Central memory CD8-positive, alpha-beta T cell (primary cell): ENCODE data around the gene ABHD12.
"Not testable (repeated sequence)": the region's sequence is repeated elsewhere in the genome, so short reads cannot be mapped to it uniquely, and the experiment has no call there.

Experiments used
- ATAC-seq: fragments of 150-1000 bp; cut with Tn5 transposase; replicated peaks from 2 replicates; pipeline ENCODE4 v1.10.0; 2022; ENCODE audit warnings: mild to moderate bottlenecking, moderate FRiP score, moderate number of reproducible peaks; ENCODE audit not compliant: poor library complexity, severe bottlenecking; ENCODE audit errors: extremely low read depth
- DNase-seq, 2 donors: peaks; one replicate each; pipeline ENCODE4 v3.0.0; 2021; ENCODE audit warnings: low spot score in 2 of 2
- H3K27ac Mint-ChIP-seq: one replicate; pipeline ENCODE4 v1.8.0; 2022; ENCODE audit warnings: low read depth, mild to moderate bottlenecking, moderate library complexity, mixed read lengths
- H3K27me3 Mint-ChIP-seq: one replicate; pipeline ENCODE4 v1.8.0; 2022; ENCODE audit warnings: mixed read lengths
- H3K36me3 Mint-ChIP-seq: one replicate; pipeline ENCODE4 v1.8.0; 2022; ENCODE audit warnings: mild to moderate bottlenecking, moderate library complexity, mixed read lengths; ENCODE audit not compliant: insufficient read depth
- H3K4me1 Mint-ChIP-seq: one replicate; pipeline ENCODE4 v1.8.0; 2022; ENCODE audit warnings: mixed read lengths
- H3K4me3 Mint-ChIP-seq: one replicate; pipeline ENCODE4 v1.8.0; 2022; ENCODE audit warnings: mild to moderate bottlenecking, moderate library complexity, mixed read lengths
- H3K9me3 Mint-ChIP-seq: one replicate; pipeline ENCODE4 v1.8.0; 2022; ENCODE audit warnings: mixed read lengths

ABHD12 gene

DNA sequence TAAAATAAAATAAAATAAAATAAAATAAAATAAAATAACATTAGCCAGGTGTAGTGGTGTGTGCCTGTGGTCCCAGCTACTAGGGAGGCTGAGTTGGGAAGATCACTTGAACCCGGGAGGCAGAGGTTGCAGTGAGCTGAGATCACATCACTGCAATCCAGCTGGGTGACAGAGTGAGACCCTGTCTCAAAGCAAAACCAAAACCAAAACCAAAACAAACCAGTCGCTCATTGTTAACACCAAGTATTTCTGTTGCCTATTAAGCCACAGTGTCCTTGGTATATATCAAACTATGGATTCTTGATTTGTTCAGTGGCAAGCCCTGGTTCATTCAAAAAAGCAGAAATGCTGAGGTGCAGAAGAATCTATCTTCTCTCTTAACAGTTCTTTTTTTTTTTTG is 77.0 kb downstream of the ABHD12 start:
- DNase-seq, result no peak
- ATAC-seq, result no peak
- H3K27ac Mint-ChIP-seq, result no peak overlapping the region
- peaks cover 26% of the 10 kb centered on the region for H3K4me1 Mint-ChIP-seq
- no peaks in the 10 kb centered on the region for H3K9me3 Mint-ChIP-seq
- no peaks in the 10 kb centered on the region for H3K27me3 Mint-ChIP-seq
- peaks cover 11% of the 10 kb centered on the region for H3K36me3 Mint-ChIP-seq
- H3K4me3 Mint-ChIP-seq, result no peak overlapping the region

DNA sequence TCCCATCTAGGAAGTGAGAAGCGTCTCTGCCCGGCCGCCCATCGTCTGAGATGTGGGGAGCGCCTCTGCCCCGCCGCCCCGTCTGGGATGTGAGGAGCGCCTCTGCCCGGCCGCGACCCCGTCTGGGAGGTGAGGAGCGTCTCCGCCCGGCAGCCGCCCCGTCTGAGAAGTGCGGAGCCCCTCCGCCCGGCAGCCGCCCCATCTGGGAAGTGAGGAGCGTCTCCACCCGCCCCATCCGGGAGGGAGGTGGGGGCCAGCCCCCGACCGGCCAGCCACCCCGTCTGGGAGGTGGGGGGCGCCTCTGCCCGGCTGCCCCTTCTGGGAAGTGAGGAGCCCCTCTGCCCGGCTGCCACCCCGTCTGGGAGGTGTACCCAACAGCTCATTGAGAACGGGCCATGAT is 77.9 kb downstream of the ABHD12 start:
- ATAC-seq, DNase-seq, H3K9me3 Mint-ChIP-seq, H3K27ac Mint-ChIP-seq, H3K4me3 Mint-ChIP-seq, H3K27me3 Mint-ChIP-seq: not testable (repeated sequence)
- Mint-ChIP-seq H3K36me3 (peaks cover 11% of the 10 kb centered on the region), H3K4me1 (peaks cover 26% of the 10 kb centered on the region)

DNA sequence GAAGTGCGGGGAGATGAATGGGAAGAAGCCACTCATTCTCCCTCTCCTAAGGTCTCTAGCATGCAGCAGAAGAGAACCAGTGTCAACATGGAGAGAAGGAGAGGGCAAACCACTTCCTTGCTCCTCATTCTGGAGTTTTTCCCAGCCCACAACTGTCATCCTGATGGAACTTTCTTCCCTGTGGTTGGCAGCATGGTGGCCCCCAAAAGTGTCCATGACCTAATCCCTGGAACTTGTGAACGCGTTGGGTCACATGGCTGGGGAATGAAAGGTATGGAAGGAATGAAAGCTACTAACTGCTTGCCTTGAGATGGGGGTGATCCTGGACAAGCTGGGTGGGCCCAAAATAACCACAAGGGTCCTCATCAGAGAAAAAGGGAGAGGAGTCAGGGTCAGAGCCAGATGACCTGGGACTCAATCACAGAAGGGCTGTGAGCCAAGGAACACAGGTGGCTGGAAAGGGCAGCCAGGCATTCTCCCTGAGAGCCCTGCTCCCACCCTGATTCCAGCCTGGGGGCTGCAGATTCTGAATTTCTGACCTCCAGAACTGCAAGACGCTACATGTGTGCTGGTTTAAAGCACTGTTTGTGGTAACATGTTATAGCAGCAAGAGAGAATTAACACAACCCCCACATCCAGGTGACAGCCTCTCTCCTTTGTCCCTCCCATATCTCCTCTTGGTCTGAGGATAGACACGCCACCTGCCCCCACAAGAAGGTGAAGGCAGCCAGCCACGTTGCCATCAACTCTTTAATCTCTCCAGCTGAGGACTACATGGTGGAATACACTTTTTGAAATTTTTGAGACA is 79.5 kb downstream of the ABHD12 start:
- ATAC-seq, result no peak
- Mint-ChIP-seq H3K36me3 (peaks cover 11% of the 10 kb centered on the region), H3K4me1 (peaks cover 26% of the 10 kb centered on the region), H3K27me3 (no peaks in the 10 kb centered on the region), H3K4me3 (peak overlapping the region; percentile 53), H3K9me3 (no peaks in the 10 kb centered on the region), H3K27ac (peak overlapping the region; percentile 85)
- no peak for DNase-seq

DNA sequence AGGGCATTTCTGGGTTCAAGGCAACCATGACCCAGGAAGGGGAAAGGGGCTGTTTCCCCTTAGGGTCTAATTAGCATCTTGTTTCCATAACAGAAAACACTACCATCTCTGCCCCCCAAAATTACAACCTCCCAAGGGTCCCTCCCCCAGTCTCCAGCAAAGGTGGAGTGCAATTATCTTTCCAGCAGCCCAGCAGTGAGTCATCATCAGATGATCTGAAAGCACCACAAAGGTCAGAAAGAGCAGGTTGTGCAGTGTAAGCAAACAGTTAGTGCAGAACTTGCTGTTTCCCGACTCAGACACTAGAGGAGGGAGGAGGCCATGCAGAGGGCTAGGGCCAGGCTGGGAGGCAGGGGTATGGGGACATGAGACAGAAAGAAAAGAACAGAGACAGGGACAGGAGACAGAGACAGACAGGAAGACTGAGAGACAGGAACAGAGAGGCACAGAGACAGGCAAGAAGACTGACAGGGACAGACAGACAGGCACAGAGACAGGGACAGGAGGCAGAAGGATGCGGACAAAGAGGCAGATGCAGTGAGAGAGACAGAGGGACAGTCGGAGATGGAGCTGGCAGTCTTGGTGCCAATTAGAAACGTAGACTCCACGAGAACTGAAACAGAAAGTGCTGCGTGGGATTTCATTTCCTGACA is 80.2 kb downstream of the ABHD12 start:
- peak overlapping the region; percentile 85 for H3K27ac Mint-ChIP-seq
- peak overlapping the region; percentile 53 for H3K4me3 Mint-ChIP-seq
- H3K4me1 Mint-ChIP-seq, result peaks cover 21% of the 10 kb centered on the region
- H3K9me3 Mint-ChIP-seq, result no peaks in the 10 kb centered on the region
- no peaks in the 10 kb centered on the region for H3K27me3 Mint-ChIP-seq
- peak; percentile 75 for ATAC-seq
- no peak for DNase-seq
- peaks cover 9% of the 10 kb centered on the region for H3K36me3 Mint-ChIP-seq

DNA sequence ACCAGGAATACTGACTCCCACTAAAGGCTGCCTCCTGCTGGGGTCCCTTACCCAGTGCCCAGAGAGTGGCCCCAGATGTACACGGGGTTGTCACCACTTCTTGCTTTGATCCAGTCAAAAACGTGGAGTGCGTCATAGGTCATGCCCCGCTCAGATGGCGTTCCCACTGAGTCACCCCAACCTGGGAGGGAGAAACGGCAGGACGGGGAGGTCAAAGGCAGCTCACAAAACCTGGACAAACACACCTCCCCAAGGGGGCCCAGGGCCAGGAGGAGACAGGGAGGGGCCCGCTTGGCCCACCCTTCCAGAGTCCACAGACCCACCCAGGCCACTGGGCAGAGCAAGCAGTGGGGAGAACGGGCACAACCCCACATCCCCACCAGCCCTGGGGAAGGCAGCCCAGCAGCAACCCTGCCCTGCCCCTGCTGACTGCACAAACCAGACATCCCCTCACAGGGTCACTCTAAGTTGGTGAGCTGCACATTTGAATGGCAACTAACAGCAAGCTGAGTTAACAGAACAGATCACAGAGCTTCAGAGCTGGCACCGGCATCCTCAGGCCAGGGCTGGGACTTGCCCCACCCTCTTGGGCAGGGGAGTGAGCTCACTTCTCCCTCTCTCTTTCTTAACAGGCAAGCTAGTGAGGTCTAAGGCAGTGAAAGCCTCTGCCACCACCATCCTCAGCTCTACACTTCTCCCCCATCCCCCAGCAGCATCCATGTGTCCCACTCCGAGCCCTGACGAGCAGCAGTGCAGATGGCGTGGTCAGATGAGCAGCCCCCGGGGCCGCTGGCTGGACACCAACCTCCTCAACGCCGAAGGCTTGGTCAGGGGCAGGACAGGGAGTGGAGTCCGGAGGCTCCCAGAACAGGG is 81.0 kb downstream of the ABHD12 start:
- H3K4me3 Mint-ChIP-seq, result no peak overlapping the region
- no peaks in the 10 kb centered on the region for H3K27me3 Mint-ChIP-seq
- peak overlapping the region; percentile 85 for H3K27ac Mint-ChIP-seq
- H3K9me3 Mint-ChIP-seq, result no peaks in the 10 kb centered on the region
- H3K36me3 Mint-ChIP-seq, result peaks cover 6% of the 10 kb centered on the region
- DNase-seq (no peak), ATAC-seq (no peak)
- peaks cover 15% of the 10 kb centered on the region for H3K4me1 Mint-ChIP-seq

DNA sequence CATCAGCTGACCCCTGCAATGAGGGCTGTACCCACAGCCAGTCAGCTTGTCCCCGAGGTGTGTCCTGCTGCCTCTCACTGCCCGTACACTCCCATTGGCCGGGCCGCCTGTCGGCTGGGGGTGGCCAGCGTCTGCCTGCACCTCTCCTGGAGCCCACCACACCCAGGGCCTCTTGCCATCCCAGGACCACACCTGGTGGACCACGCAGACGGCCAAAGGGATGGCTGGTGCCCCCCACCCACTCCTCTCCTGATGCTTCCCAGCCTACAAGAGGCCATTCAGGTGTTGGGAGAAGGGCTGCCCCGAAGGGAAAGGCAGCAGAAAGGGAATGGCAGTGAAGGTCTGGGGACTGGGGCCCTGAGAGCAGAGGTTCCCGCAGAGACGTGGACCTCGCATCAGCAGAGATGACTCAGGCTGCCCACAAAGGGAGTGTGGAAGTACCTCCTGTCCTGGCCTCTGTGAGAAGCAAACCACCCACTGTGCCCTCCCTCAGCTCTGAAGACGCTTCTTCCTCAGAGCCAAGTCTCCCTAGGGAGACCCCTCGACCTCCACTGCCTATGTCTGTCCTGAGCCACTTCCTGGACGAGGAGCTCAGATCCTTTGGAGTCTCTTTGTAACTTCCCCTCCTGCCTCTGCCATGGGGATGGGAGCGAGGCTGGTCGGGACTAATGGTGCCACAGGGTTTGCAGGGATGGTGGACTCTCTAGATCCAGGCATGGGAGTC is 81.8 kb downstream of the ABHD12 start:
- Mint-ChIP-seq H3K36me3 (peaks cover 5% of the 10 kb centered on the region), H3K27me3 (no peaks in the 10 kb centered on the region), H3K4me3 (no peak overlapping the region), H3K4me1 (peaks cover 15% of the 10 kb centered on the region), H3K27ac (peak overlapping the region; percentile 80), H3K9me3 (no peaks in the 10 kb centered on the region)
- DNase-seq, result no peak
- ATAC-seq, result no peak

DNA sequence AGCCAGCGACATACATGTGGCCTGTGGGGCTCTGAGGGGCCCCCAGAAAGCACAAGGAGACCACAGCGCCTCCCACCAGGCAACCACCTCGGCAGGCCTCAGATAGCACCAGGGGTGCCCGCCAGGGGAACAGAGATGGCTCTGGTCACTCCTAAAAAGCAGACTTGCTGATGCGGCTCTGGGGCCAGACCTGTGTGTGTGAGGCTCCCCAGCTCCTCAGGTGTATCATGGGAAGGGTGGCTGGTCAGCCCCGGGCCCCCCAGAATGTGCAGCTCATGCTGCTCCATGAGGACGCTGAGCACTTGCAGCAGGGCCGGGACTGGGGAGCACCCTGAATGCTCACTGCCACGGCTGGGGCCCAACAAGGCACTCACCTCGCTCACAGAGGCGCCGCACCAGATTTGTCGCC is 82.5 kb downstream of the ABHD12 start:
- Mint-ChIP-seq H3K4me3 (no peak overlapping the region), H3K4me1 (peaks cover 15% of the 10 kb centered on the region), H3K36me3 (peaks cover 5% of the 10 kb centered on the region), H3K9me3 (no peaks in the 10 kb centered on the region), H3K27ac (no peak overlapping the region), H3K27me3 (no peaks in the 10 kb centered on the region)
- DNase-seq, result no peak
- ATAC-seq, result no peak

DNA sequence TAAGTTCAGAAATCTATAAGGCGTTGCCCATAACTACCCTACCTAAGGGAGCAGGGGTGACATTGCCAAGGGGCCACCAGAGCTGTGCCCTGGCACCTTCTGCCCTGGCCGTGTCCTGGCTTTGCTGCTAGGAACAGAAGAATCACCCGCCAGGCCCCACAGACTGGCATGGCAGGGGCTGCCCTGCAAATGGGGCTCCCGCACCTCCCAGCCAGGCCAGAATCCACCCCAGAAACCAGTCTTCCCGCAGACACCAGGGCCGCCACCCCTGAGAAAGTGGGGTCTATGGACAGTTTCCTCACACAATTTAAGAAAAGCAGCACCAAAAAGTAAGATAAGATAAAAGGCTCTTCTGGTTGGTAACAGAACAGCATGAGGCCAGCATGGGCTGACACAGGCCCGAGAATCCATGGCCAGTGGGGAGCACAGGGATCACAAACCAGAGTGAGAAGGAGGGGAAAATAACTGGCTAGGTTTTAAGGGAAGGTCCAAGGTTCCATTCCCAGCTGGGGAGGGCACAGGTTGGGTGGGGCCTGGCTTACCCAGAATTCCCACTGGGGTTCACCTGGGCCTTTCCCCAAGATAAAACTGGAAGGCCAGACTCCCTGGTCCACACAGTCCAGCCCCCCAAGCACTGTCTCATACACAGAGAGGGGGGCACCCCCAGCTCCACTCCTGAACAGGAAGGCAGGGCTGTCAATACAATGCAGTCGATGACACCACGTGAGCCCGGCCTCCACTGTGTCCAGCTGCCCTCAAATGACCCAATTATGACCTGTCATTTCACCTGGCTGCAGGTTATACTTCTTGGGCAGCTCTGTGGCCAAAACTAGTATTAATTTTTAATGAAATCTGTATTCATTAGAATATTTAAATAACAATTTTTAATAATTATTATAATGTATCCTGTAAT is 83.4 kb downstream of the ABHD12 start:
- peaks cover 14% of the 10 kb centered on the region for H3K4me1 Mint-ChIP-seq
- H3K27me3 Mint-ChIP-seq, result no peaks in the 10 kb centered on the region
- no peak for DNase-seq
- H3K9me3 Mint-ChIP-seq, result no peaks in the 10 kb centered on the region
- peak overlapping the region; percentile 30 for H3K27ac Mint-ChIP-seq
- H3K36me3 Mint-ChIP-seq, result peaks cover 5% of the 10 kb centered on the region
- ATAC-seq, result no peak
- no peak overlapping the region for H3K4me3 Mint-ChIP-seq

DNA sequence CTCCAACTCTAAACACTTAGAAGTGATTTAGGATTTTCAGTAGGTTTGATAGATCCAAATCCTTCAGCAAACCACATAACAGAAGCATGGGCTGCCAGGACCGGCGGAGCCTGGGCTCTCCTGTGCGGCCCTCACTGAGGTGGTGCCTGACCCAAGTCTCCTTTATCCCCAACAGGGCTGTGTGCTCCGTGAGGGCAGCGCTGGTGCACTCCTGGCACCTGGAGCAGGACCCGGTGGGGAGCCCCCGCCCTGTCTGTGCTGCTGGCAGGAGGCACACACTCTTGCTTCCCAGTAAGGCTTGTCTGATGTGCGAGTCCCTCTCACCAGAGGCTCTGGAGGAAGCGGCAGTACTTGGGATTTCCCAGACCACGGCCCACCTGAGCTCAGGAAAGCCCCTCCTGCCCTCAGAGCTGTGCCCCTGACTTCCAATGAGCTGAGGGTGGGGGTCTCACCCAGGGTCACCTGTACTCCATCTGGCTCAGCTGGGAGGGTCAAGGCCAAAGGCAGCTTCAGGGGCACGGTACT is 86.5 kb downstream of the ABHD12 start:
- DNase-seq, result no peak
- H3K4me3 Mint-ChIP-seq, result no peak overlapping the region
- H3K36me3 Mint-ChIP-seq, result peaks cover 5% of the 10 kb centered on the region
- ATAC-seq, result no peak
- H3K9me3 Mint-ChIP-seq, result no peaks in the 10 kb centered on the region
- H3K27me3 Mint-ChIP-seq, result no peaks in the 10 kb centered on the region
- peak overlapping the region; percentile 38 for H3K27ac Mint-ChIP-seq
- H3K4me1 Mint-ChIP-seq, result no peaks in the 10 kb centered on the region

DNA sequence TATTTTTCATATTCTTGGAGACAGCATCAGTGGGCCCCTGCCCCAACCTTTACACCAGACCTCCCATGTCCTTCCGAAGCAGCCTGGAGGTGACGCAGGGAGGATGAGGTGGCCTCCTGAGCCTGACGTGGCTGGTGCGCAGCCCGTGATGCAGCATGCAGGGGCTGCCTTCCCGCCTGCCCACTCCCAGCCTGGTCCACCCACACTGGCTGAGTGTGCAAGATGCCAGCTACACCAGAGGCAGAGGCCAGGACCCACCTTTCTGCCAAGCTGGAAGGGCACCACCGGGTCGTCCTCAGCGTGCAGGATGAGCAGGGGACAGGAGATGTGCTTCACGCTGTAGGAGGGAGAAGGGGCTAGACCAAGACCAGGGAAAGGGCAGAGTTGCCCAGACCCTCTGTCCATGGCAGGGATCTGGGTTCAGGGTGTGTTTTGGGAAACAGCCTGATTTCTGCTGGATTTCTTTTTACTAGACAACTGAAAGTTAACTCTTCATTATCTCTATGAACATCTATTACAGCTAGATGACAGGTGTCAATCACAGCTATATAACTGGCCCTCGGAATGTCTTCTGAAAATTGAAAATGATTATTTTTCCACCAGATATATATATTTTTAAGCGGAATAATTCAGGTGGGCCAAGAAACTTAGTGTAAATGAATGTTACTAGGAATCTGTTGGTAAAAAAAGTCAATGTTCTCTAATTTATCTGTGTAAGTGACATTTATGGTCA is 87.2 kb downstream of the ABHD12 start:
- Mint-ChIP-seq H3K4me3 (no peak overlapping the region), H3K4me1 (no peaks in the 10 kb centered on the region), H3K9me3 (no peaks in the 10 kb centered on the region), H3K27me3 (no peaks in the 10 kb centered on the region), H3K36me3 (peaks cover 5% of the 10 kb centered on the region), H3K27ac (no peak overlapping the region)
- DNase-seq (no peak), ATAC-seq (no peak)

DNA sequence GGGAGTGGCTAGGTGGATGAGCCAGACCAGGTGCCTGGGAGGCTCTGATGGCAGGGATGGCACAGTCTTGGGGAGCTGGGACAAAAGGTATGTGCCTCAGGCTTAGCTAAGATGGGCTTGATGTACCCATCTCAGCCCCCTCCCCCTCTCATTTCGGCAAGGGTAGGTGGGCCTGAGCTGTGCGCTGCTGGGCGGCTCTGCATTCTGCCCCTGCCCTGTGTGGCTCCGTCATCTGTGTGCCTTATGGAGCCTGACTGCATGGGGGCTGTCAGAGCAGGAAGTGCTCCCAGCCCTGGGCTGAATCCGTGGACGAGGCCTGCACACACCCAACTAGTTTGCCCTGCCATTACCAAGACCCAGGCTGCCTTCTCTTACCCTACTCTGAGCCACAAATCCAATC is 88.0 kb downstream of the ABHD12 start:
- H3K36me3 Mint-ChIP-seq, result peaks cover 5% of the 10 kb centered on the region
- no peak overlapping the region for H3K4me3 Mint-ChIP-seq
- H3K9me3 Mint-ChIP-seq, result no peaks in the 10 kb centered on the region
- DNase-seq, result no peak
- H3K4me1 Mint-ChIP-seq, result no peaks in the 10 kb centered on the region
- H3K27ac Mint-ChIP-seq, result no peak overlapping the region
- no peaks in the 10 kb centered on the region for H3K27me3 Mint-ChIP-seq
- no peak for ATAC-seq
